NCI-H1105 (cell line): ENCODE results near the gene DEF6.

Experiments used
- DNase-seq: peaks from one replicate; lab custom pipeline; 2025; lab: John Stamatoyannopoulos, UW

Gene DEF6

GRCh38 chr6:35343835-35344550 is 46.4 kb downstream of the DEF6 start:
- DNase-seq: no peak

- DNase-seq: no peak
These were observed 53.8 kb downstream of the DEF6 start for GRCh38 chr6:35351422-35351821.

- no peak for DNase-seq
These were observed 55.1 kb downstream of the DEF6 start for GRCh38 chr6:35352735-35353134.

GRCh38 chr6:35354361-35355135 is 56.9 kb downstream of the DEF6 start:
- no peak for DNase-seq

GRCh38 chr6:35356391-35356790 is 58.8 kb downstream of the DEF6 start:
- DNase-seq: no peak

- DNase-seq: no peak
These were observed 60.1 kb downstream of the DEF6 start for GRCh38 chr6:35357677-35358076.

GRCh38 chr6:35358086-35358485 is 60.5 kb downstream of the DEF6 start:
- no peak for DNase-seq

GRCh38 chr6:35359346-35359743 is 61.7 kb downstream of the DEF6 start:
- DNase-seq: no peak

- no peak for DNase-seq
These were observed 62.2 kb downstream of the DEF6 start for GRCh38 chr6:35359744-35360348.

- no peak for DNase-seq
These were observed 62.9 kb downstream of the DEF6 start for GRCh38 chr6:35360349-35361138.

GRCh38 chr6:35362200-35362599 is 64.6 kb downstream of the DEF6 start:
- no peak for DNase-seq

GRCh38 chr6:35363293-35363750 is 65.7 kb downstream of the DEF6 start:
- peak; percentile 67 for DNase-seq

- no peak for DNase-seq
These were observed 68.1 kb downstream of the DEF6 start for GRCh38 chr6:35365594-35366203.

GRCh38 chr6:35366204-35366596 is 68.6 kb downstream of the DEF6 start:
- DNase-seq: no peak

- DNase-seq: no peak
These were observed 70.0 kb downstream of the DEF6 start for GRCh38 chr6:35367646-35368037.

GRCh38 chr6:35368038-35368887 is 70.6 kb downstream of the DEF6 start:
- no peak for DNase-seq

- DNase-seq: no peak
These were observed 72.6 kb downstream of the DEF6 start for GRCh38 chr6:35370124-35370741.

GRCh38 chr6:35370785-35371493 is 73.3 kb downstream of the DEF6 start:
- DNase-seq: no peak
